Ammon's horn (tissue), 1 donor: ENCODE data around the gene SERPINA9.
"Not testable (repeated sequence)": the region's sequence is repeated elsewhere in the genome, so short reads cannot be mapped to it uniquely, and the experiment has no call there.

ENCODE experiments used
- DNase-seq: peaks from one replicate; pipeline ENCODE4 v3.0.0-alpha.2; 2016; ENCODE audit warnings: low spot score

The SERPINA9 gene

DNA sequence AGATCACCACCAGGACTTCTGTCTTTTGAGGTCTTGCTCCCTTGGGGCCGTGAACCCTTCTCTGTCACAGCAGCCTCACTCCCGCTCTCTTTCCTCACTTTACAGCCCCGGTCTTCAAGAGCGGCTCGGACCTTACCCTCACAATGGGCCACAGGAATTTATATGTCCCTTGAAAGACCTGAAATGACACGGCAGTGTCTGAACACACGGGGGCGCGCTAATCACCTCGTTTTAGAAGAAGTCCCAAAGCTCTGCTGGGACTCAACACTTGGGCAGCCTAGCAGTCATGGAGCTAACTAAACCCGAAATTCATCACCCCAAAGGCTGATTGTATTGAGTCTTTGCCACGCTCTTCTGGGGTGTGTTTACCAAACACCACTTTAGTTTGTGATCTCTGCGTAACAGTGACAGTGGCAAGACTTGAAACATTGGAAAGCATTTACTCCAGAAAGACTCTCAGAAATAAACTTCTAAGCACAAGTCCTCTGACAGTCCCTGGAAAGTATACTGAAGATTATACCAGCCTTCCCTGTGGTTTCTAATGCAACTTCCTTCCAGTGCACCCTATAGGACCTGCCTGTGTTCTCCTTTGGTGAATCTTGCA is 52.4 kb downstream of the SERPINA9 start:
- DNase-seq, result peak; percentile 67

DNA sequence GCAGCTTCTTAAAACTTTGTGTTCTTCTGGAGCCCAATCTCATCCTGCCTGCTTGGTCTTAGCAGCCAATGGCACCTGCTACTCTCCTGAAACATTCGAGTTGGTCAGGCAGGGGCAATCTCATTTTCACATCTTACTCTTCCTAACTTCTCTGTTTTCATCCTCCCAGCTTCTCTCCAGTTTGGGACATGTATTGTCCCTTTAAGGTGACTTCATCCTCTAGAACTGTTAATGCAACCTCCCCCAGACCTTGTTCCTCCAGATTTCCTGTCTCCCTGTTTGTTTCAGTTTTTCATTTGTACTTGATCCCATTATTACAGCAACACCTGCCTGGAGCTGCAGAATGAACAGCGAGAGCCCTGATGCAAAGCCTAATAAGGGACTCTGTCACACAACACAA is 54.7 kb downstream of the SERPINA9 start:
- no peak for DNase-seq

DNA sequence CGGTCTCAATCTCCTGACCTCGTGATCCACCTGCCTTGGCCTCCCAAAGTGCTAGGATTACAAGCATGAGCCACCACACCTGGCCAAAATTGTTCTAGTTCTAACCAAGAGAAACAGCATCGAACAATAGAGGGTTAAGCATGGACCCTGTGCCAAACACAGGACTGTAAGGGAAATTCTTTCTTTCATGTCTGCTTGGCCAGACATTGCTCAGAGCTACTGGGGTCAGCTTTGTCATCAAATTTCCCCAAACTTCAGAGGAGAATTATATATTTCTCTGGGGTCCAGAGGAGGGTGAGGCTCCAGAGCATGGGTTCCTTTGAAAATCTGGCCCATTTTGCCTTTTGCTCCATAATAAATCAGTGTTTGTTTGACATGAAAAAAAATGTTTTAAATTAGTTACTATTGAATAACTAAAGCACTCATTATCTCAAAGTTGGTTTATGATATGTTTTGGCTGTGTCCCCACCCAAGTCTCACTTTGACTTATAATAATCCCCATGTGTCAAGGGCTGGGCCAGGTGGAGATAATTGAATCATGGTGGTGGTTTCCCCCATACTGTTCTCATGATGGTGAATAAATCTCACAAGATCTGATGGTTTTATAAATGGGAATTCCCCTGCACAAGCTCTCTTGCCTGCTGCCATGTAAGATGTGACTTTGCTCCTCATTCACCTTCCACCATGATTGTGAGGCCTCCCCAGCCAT is 58.3 kb downstream of the SERPINA9 start:
- DNase-seq, result not testable (repeated sequence)
